MCF 10A (cell line): ENCODE results near the gene ADCY5. TPM values are rescaled to one million over a fixed set of nuclear protein-coding genes. Genes with fewer than 3 reads are reported as not detected.

ENCODE experiments used
- BruUV-seq: library from RNA; stranded (reverse); fragments of 400-500 nt; replicated peaks from 2 replicates; lab custom pipeline; 2021; lab: Mats Ljungman, UMichigan
- CTCF ChIA-PET: fragments of 300-600 bp; sonication (Branson Sonifier 250); formaldehyde crosslinking; extraction: SDS; loops from one replicate; lab custom pipeline; 2021; ENCODE audit warnings: antibody characterized with exemption, inconsistent platforms; lab: Yijun Ruan, JAX
- POLR2A ChIA-PET: fragments of 300-600, 350-650 bp; sonication (Branson Sonifier 250); formaldehyde crosslinking; extraction: SDS; loops from one replicate; lab custom pipeline; 2020; ENCODE audit warnings: antibody characterized with exemption, inconsistent platforms; lab: Yijun Ruan, JAX
- DNase-seq: peaks from one replicate; pipeline ENCODE4 v3.0.0-alpha.2; 2018; ENCODE audit not compliant: unreplicated experiment
- H3K27ac Mint-ChIP-seq: one replicate; pipeline ENCODE4 v1.8.0; 2022; ENCODE audit warnings: mild to moderate bottlenecking, low read depth, mixed read lengths; ENCODE audit not compliant: unreplicated experiment
- H3K27me3 Mint-ChIP-seq: one replicate; pipeline ENCODE4 v1.8.0; 2022; ENCODE audit warnings: mixed read lengths; ENCODE audit not compliant: insufficient read depth, unreplicated experiment
- H3K36me3 Mint-ChIP-seq: one replicate; pipeline ENCODE4 v1.8.0; 2022; ENCODE audit warnings: mild to moderate bottlenecking, moderate library complexity, mixed read lengths; ENCODE audit not compliant: insufficient read depth, unreplicated experiment
- H3K4me1 Mint-ChIP-seq: one replicate; pipeline ENCODE4 v1.8.0; 2022; ENCODE audit warnings: mixed read lengths; ENCODE audit not compliant: insufficient read depth, unreplicated experiment
- H3K4me3 Mint-ChIP-seq: one replicate; pipeline ENCODE4 v1.8.0; 2022; ENCODE audit warnings: mild to moderate bottlenecking, moderate library complexity, mixed read lengths; ENCODE audit not compliant: unreplicated experiment
- H3K9me3 Mint-ChIP-seq: one replicate; pipeline ENCODE4 v1.8.0; 2022; ENCODE audit warnings: mixed read lengths; ENCODE audit not compliant: unreplicated experiment
- CTCF ChIP-seq: fragments of 200-600 bp; IDR thresholded peaks from one replicate; pipeline ENCODE4 v1.8.0; 2022; ENCODE audit warnings: antibody characterized with exemption, mild to moderate bottlenecking; ENCODE audit not compliant: unreplicated experiment
- intact Hi-C: fragments of 100-400 bp; cut with micrococcal nuclease; formaldehyde crosslinking; loops from 2 replicates; pipeline ENCODE4 v1.14.1; 2022
- total RNA-seq: library from RNA; stranded (reverse); gene quantifications from 2 replicates; pipeline ENCODE4 v1.2.3, GENCODE V29; 2022

The ADCY5 gene
- total RNA-seq, 1 experiment from 2014 or later, result not detected

- peaks cover 14% of the 10 kb centered on the region for H3K9me3 Mint-ChIP-seq
- ChIA-PET CTCF (interaction anchor here (1.3 kb wide), 1 partner anchor 14 kb away, joined by 3 read pairs; no protein-coding TSS in a partner anchor), POLR2A (interaction anchor here (0.5 kb wide), 1 partner anchor 95 kb away, joined by 4 read pairs; no protein-coding TSS in a partner anchor)
- BruUV-seq, result no TSS peak
- intact Hi-C loops, result no loop called here
- no peak overlapping the region for H3K27ac Mint-ChIP-seq
- H3K27me3 Mint-ChIP-seq, result no peaks in the 10 kb centered on the region
- H3K4me1 Mint-ChIP-seq, result peaks cover 8% of the 10 kb centered on the region
- H3K36me3 Mint-ChIP-seq, result peaks cover 17% of the 10 kb centered on the region
- no peak for DNase-seq
- no peak overlapping the region for H3K4me3 Mint-ChIP-seq
- TF ChIP-seq CTCF, result no peak
Measured at GRCh38 chr3:123270818-123271217, 178.1 kb downstream of the ADCY5 start.

GRCh38 chr3:123267821-123268220 lies 181.1 kb downstream of the ADCY5 start:
- no peaks in the 10 kb centered on the region for H3K4me1 Mint-ChIP-seq
- ChIA-PET POLR2A (interaction anchor here (1.2 kb wide), 1 partner anchor 1722 kb away, joined by 4 read pairs; the partner anchor contains the start of gene POLQ), CTCF (interaction anchor here (0.6 to 1.0 kb wide), 4 partner anchors 9 to 238 kb away, joined by 3 to 6 read pairs (median 4); no protein-coding TSS in a partner anchor)
- no peaks in the 10 kb centered on the region for H3K27me3 Mint-ChIP-seq
- peaks cover 14% of the 10 kb centered on the region for H3K9me3 Mint-ChIP-seq
- TF ChIP-seq CTCF, result no peak
- H3K27ac Mint-ChIP-seq, result no peak overlapping the region
- intact Hi-C loops, result no loop called here
- DNase-seq, result no peak
- peaks cover 11% of the 10 kb centered on the region for H3K36me3 Mint-ChIP-seq
- no TSS peak for BruUV-seq
- no peak overlapping the region for H3K4me3 Mint-ChIP-seq

GRCh38 chr3:123263941-123264340 lies 184.9 kb downstream of the ADCY5 start:
- no peak overlapping the region for H3K27ac Mint-ChIP-seq
- intact Hi-C loops, result no loop called here

GRCh38 chr3:123262868-123263267 lies 186.0 kb downstream of the ADCY5 start:
- Mint-ChIP-seq H3K27ac (no peak overlapping the region), H3K9me3 (peaks cover 14% of the 10 kb centered on the region), H3K27me3 (no peaks in the 10 kb centered on the region), H3K4me1 (no peaks in the 10 kb centered on the region), H3K36me3 (peaks cover 5% of the 10 kb centered on the region), H3K4me3 (no peak overlapping the region)
- no peak for TF ChIP-seq CTCF
- no peak for DNase-seq
- POLR2A ChIA-PET, result no interaction called here
- CTCF ChIA-PET, result interaction anchor here (1.6 kb wide), 1 partner anchor 20 kb away, joined by 3 read pairs; no protein-coding TSS in a partner anchor
- no TSS peak for BruUV-seq
- intact Hi-C loops, result no loop called here

More at GRCh38 chr3:123263941-123264340, 184.9 kb downstream of the ADCY5 start:
- no peaks in the 10 kb centered on the region for H3K4me1 Mint-ChIP-seq
- no peak for DNase-seq
- no peaks in the 10 kb centered on the region for H3K27me3 Mint-ChIP-seq
- no TSS peak for BruUV-seq
- ChIA-PET CTCF (interaction anchor here (0.6 to 1.0 kb wide), 5 partner anchors 8 to 826 kb away, joined by 3 to 5 read pairs (median 3); no protein-coding TSS in a partner anchor), POLR2A (interaction anchor here (1.9 kb wide), 1 partner anchor 9 kb away, joined by 5 read pairs; no protein-coding TSS in a partner anchor)
- TF ChIP-seq CTCF, result no peak
- H3K9me3 Mint-ChIP-seq, result peaks cover 14% of the 10 kb centered on the region
- H3K4me3 Mint-ChIP-seq, result no peak overlapping the region
- peaks cover 11% of the 10 kb centered on the region for H3K36me3 Mint-ChIP-seq
